Aorta (tissue), 5 donors: ENCODE measurements around the gene ASB13. TPM values are rescaled to one million over a fixed set of nuclear protein-coding genes. Genes with fewer than 3 reads are reported as not detected.
A peak's percentile ranks its signal among the peaks of the same experiment; 100 is the strongest.

ENCODE experiments used
- ATAC-seq: fragments of 200-7000 bp; cut with Tn5 transposase; one replicate; pipeline ENCODE4 v1.9.1; 2022; ENCODE audit warnings: moderate library complexity; ENCODE audit not compliant: low FRiP score
- DNase-seq, 2 donors: peaks; one replicate each; pipeline ENCODE4 v3.0.0-alpha.2; 2020
- H3K27ac ChIP-seq, 2 donors: one replicate each; pipeline ENCODE4 v1.5.1; 2013; ENCODE audit warnings: low read length in 2 of 2, mild to moderate bottlenecking in 2 of 2, moderate library complexity in 2 of 2, control low read depth in 1 of 2, inconsistent platforms in 1 of 2, low read depth in 1 of 2
- H3K27me3 ChIP-seq, 2 donors: one replicate each; pipeline ENCODE4 v1.6.1; 2013; ENCODE audit warnings: control low read depth in 1 of 2, low read length in 1 of 2, mild to moderate bottlenecking in 1 of 2, moderate library complexity in 1 of 2; ENCODE audit not compliant: insufficient read depth in 2 of 2, control insufficient read depth in 1 of 2
- H3K36me3 ChIP-seq, 2 donors: one replicate each; pipeline ENCODE4 v1.6.1; 2013; ENCODE audit warnings: control low read depth in 1 of 2, low read length in 1 of 2, mild to moderate bottlenecking in 1 of 2; ENCODE audit not compliant: insufficient read depth in 2 of 2, control insufficient read depth in 1 of 2
- H3K4me1 ChIP-seq, 2 donors: one replicate each; pipeline ENCODE4 v1.6.1; 2013; ENCODE audit warnings: low read length in 2 of 2, control low read depth in 1 of 2, mild to moderate bottlenecking in 1 of 2, moderate library complexity in 1 of 2; ENCODE audit not compliant: insufficient read depth in 2 of 2, control insufficient read depth in 1 of 2
- H3K4me3 ChIP-seq, 2 donors: one replicate each; pipeline ENCODE4 v1.5.1; 2013; ENCODE audit warnings: low read length in 2 of 2, control low read depth in 1 of 2, mild to moderate bottlenecking in 1 of 2
- H3K9me3 ChIP-seq: one replicate; pipeline ENCODE4 v1.6.1; 2013; ENCODE audit warnings: mild to moderate bottlenecking, low read length; ENCODE audit not compliant: control insufficient read depth
- WGBS, 2 donors: extraction: QIAGEN DNeasy Blood & Tissue Kit; methylation state at CpG; one replicate each; pipeline ENCODE4 v1.1.7; 2013; 5-methylcytosine and 5-hydroxymethylcytosine counted together
- intact Hi-C, 2 donors: fragments of 100-400 bp; cut with DNase I; formaldehyde crosslinking; loops; one replicate each; pipeline versions ENCODE4 v1.14.2 to v1.15.0; 2022
- polyA plus RNA-seq, 2 donors: library from polyadenylated mRNA; stranded (reverse); fragments of 200-250 nt; gene quantifications; one replicate each; pipeline ENCODE4 v1.2.3, GENCODE V29; 2013
- total RNA-seq, 2 donors: library from RNA; stranded (reverse); fragmentation: NEBNext Ultra II Directional; extraction: Animal tissue kit (Norgen Biotek cat#: 25700); gene quantifications; one replicate each; pipeline ENCODE4 v1.2.1, GENCODE V29; 2021
- donor health status: healthy with polysubstance abuse.
- donor health status: Bipolar disorder and iron deficiency.
- donor health status: DM: no; HTN: no; CAD: no.
- donor health status: DM: no; HTN: no; CAD: no.
- donor health status: DM: yes; HTN: yes; CAD: no.

ASB13 gene
- total and polyA plus RNA-seq, 4 donors: 19.2 to 35.1 (median 24.1) TPM

DNA sequence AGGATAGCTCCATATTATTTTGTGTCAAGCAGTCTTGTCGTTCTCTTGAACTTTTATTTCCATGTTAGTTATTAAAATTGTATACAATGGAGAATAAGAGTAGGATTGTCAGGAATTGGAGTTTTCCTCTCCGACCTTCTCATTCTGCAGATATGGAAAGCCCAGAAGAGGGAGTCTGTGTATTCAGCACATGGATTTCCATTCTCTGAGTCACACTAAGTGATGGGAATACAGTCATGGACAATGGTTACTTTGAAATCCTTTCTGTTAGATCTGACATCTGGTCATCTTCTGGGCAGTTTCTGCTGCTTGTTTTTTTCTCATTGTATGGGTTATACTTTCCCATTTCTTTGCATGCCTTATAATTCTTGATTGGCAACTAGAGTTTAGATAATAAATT lies 13.2 kb upstream of the ASB13 start:
- no peaks in the 10 kb centered on the region for H3K27me3 ChIP-seq
- 64 to 78% methylated on average over 2 of the region's 2 CpGs for WGBS, 2 donors
- H3K36me3 ChIP-seq: no peaks in the 10 kb centered on the region
- H3K9me3 ChIP-seq: no peaks in the 10 kb centered on the region
- no peak overlapping the region for H3K27ac ChIP-seq
- DNase-seq: no peak
- intact Hi-C loops: loop anchor here (10.0 kb wide), 2 partner anchors 135 to 195 kb away; partner anchors contain the start of gene GDI2 (in 1 of the 2)
- no peaks in the 10 kb centered on the region for H3K4me1 ChIP-seq
- no peak for ATAC-seq
- no peak overlapping the region for H3K4me3 ChIP-seq

DNA sequence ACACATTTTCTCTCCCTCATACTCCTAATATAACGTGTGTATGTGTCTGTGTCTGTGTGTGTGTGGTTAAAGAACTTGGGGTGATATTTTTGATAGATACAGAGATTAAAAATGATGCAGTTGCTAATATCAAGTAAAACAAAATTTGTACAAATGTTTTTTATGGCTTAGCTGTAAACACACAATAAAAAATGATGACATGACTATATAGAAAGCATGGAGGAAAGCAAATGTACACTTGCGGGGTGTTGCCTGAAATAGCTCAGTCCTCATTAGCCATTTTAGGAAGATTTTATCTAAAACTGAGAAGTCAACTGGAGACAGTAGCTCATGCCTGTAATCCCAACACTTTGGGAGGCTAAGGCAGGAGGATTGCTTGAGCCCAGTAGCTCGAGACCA lies 12.6 kb upstream of the ASB13 start:
- WGBS, 2 donors: 83 to 86% methylated on average over 3 of the region's 3 CpGs
- H3K4me3 ChIP-seq: no peak overlapping the region
- ATAC-seq (no peak), DNase-seq (no peak)
- no peaks in the 10 kb centered on the region for H3K9me3 ChIP-seq
- H3K27ac ChIP-seq: no peak overlapping the region
- no peaks in the 10 kb centered on the region for H3K36me3 ChIP-seq
- intact Hi-C loops: no loop called here
- no peaks in the 10 kb centered on the region for H3K4me1 ChIP-seq
- no peaks in the 10 kb centered on the region for H3K27me3 ChIP-seq

DNA sequence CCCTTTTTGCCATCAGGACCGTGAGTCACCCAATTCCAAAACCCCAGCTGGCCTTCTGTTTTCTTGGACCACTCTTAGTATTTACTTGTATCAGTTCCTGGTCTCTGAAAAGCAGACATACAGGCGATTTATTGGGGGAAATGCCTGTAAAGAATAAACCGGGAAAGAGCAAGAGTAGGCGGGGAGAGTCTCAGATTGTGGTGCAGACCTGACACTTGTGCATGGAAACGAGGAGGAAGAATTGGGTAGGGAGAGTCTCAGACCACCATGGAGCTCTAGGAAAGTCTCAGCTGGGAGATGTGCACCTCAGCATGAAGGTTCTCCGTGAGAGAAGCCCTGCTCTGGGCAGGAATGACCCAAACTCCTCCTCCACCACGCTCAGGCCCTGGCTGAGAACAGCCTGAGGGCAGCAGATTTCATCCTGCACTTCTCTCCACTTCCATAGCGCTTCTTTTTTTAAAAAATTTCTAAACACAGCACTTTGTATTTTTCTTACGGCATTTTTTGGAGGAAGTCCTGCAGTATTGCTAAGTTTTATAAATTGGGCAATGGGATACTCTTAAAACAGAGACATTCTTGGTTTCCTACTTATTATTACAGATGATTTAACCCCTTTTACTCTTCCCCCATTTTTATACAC lies 12.1 kb upstream of the ASB13 start:
- Histone ChIP-seq H3K36me3 (no peaks in the 10 kb centered on the region), H3K9me3 (peaks cover under 1% of the 10 kb centered on the region), H3K4me3 (no peak overlapping the region), H3K27me3 (no peaks in the 10 kb centered on the region), H3K4me1 (no peaks in the 10 kb centered on the region), H3K27ac (no peak overlapping the region)
- DNase-seq (no peak), ATAC-seq (no peak)
- 74 to 79% methylated on average over 9 of the region's 9 CpGs for WGBS, 2 donors
- intact Hi-C loops: no loop called here

DNA sequence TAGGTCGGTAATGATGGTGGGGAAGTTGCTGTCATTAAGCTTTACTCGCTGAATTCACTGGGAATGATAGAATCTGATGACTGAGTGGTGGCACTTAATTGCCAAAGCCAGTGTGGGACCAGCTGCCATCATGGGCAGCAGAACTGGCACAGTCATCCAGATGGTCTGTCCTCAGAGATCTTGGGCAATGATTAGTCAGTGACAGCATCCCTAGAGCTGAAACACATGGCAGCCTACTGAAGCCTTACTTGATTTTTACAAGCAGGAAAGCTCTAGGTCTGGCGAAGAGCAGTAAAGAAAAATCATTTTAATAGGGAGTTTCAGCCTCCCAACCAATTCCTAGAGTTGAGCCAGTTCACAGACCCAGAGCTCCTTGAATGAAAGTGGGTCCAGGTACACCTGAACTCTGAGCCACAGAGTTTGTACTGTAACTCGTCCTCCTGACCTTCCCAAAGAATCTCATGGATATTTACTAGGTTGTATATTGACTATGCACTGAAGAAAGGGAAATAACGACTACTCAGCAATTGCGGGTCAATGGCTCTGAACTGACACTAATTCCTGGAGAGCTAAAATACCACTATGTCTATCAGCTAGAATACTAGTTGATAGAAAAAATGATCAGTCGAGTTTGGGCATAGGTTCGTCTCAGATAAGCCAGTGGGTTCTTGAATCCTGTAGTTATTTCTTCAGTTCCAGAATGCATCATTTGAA lies 4.4 kb upstream of the ASB13 start:
- no peak overlapping the region for H3K4me3 ChIP-seq
- DNase-seq (no peak), ATAC-seq (no peak)
- H3K9me3 ChIP-seq: peaks cover 1% of the 10 kb centered on the region
- H3K27ac ChIP-seq: no peak overlapping the region
- H3K27me3 ChIP-seq: no peaks in the 10 kb centered on the region
- H3K36me3 ChIP-seq: no peaks in the 10 kb centered on the region
- 58 to 71% methylated on average over 8 of the region's 8 CpGs for WGBS, 2 donors
- H3K4me1 ChIP-seq: no peaks in the 10 kb centered on the region
- intact Hi-C loops: no loop called here

DNA sequence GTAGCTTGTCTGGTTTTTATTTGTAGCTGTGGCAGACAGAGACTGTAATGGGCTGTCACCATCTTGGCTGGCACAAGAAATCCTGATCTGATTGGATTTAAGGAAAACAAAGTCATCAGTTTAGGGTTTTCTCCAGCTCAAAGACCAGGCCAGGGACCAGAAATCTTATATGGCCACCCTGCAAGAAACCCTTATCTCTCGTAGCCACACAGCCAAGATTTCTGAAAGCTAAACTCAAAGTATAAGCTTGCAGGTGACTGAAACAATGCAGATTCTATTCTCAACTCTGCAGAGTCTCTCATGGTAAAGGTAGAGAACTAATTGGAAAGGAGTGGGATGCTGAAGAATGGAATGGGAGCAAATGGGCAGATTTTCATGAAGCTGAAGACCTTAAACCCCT lies 3.2 kb upstream of the ASB13 start:
- ATAC-seq (no peak), DNase-seq (no peak)
- intact Hi-C loops: loop anchor here in 1 of 2 donors (10.0 kb wide), 1 partner anchor 105 kb away; no protein-coding TSS in a partner anchor
- Histone ChIP-seq H3K27ac (no peak overlapping the region), H3K4me1 (peaks cover 0 to 2% of the 10 kb centered on the region in 2 donors), H3K36me3 (no peaks in the 10 kb centered on the region), H3K4me3 (no peak overlapping the region), H3K9me3 (peaks cover 1% of the 10 kb centered on the region), H3K27me3 (no peaks in the 10 kb centered on the region)
- WGBS, 2 donors: 82 to 89% methylated on average over 1 of the region's 1 CpG

DNA sequence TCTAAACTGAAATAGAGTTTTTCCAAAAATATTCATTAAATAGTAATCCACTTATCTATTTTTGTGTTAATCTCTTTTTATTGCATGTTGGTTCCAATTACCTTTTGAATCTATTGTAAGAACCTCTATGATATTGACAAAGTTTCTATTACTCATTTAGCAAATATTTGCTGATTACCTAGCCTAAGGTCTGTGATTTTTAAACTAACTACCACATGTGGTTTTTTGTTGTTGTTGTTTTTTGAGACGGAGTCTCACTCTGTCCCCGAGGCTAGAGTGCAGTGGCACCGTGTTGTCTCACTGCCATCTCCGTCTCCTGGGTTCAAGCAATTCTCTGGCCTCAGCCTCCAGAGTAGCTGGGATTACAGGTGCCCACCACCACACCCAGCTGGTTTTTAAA lies 2.0 kb upstream of the ASB13 start:
- no peak for ATAC-seq
- no peak for DNase-seq
- no peak overlapping the region for H3K27ac ChIP-seq

GRCh38 chr10:5666841-5667630 lies 641 bp upstream of the ASB13 start:
- Histone ChIP-seq H3K4me1 (peaks cover 0 to 2% of the 10 kb centered on the region in 2 donors), H3K4me3 (peak overlapping the region; percentile 70 to 80), H3K9me3 (no peaks in the 10 kb centered on the region), H3K27ac (no peak overlapping the region), H3K27me3 (no peaks in the 10 kb centered on the region), H3K36me3 (no peaks in the 10 kb centered on the region)
- no peak for ATAC-seq
- intact Hi-C loops: loop anchor here in 1 of 2 donors (10.0 kb wide), 1 partner anchor 108 kb away; no protein-coding TSS in a partner anchor
- no peak for DNase-seq
- 45% methylated on average over 15 of the region's 15 CpGs for WGBS, 2 donors

More for the DNA sequence above, 2.0 kb upstream of the ASB13 start:
- WGBS, 2 donors: 72 to 77% methylated on average over 4 of the region's 4 CpGs
- intact Hi-C loops: loop anchor here in 1 of 2 donors (10.0 kb wide), 1 partner anchor 106 kb away; no protein-coding TSS in a partner anchor
- H3K4me1 ChIP-seq: peaks cover 0 to 2% of the 10 kb centered on the region in 2 donors
- no peak overlapping the region for H3K4me3 ChIP-seq
- H3K27me3 ChIP-seq: no peaks in the 10 kb centered on the region
- H3K9me3 ChIP-seq: peaks cover under 1% of the 10 kb centered on the region
- H3K36me3 ChIP-seq: no peaks in the 10 kb centered on the region

DNA sequence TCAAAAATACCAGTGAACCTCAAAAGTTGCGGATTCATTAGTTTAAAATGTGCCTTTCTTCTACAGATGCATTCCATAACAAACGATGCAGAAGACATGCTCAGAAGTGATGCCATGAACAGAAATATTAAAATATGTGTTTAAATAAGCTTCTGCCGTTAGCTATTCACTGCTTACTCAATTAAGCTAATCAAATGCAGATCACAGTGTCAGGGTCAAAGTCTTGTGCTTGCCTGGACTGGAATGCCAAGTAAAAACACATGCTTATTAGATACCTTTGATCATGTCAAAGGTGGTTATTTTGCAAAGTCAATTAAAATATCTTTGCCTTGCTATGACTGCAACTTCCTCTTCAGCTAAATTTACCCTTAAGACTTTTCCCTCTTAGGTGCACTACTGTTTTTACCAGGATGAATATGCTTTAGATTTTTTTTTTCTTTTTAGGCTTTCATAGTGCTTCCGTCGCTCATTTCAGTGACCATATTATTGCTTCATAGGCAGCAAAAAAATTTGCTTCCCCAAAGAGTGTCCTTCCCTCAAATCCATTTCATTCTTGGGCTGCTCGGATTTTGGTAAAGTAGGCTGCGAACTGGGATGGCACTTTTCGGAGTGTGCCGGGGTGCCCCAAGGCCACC lies 905 bp downstream of the ASB13 start:
- no peaks in the 10 kb centered on the region for H3K9me3 ChIP-seq
- peak overlapping the region; percentile 70 to 80 for H3K4me3 ChIP-seq
- H3K36me3 ChIP-seq: no peaks in the 10 kb centered on the region
- H3K27ac ChIP-seq: peak overlapping the region in 1 of 2 donors; percentile 0
- no peaks in the 10 kb centered on the region for H3K27me3 ChIP-seq
- intact Hi-C loops: loop anchor here in 1 of 2 donors (10.0 kb wide), 1 partner anchor 109 kb away; no protein-coding TSS in a partner anchor
- peaks cover 0 to 2% of the 10 kb centered on the region in 2 donors for H3K4me1 ChIP-seq
- ATAC-seq (no peak), DNase-seq (no peak)
- 20 to 21% methylated on average over 9 of the region's 9 CpGs for WGBS, 2 donors
